HG03521 (cell line): Measurements from ENCODE around the gene EED.

Source experiments
- ATAC-seq: cut with Tn5 transposase; IDR thresholded peaks from one replicate; pipeline ENCODE4 v1.9.1; 2021; ENCODE audit warnings: mild to moderate bottlenecking, moderate library complexity; ENCODE audit not compliant: unreplicated experiment

EED gene, protein sequence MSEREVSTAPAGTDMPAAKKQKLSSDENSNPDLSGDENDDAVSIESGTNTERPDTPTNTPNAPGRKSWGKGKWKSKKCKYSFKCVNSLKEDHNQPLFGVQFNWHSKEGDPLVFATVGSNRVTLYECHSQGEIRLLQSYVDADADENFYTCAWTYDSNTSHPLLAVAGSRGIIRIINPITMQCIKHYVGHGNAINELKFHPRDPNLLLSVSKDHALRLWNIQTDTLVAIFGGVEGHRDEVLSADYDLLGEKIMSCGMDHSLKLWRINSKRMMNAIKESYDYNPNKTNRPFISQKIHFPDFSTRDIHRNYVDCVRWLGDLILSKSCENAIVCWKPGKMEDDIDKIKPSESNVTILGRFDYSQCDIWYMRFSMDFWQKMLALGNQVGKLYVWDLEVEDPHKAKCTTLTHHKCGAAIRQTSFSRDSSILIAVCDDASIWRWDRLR

DNA sequence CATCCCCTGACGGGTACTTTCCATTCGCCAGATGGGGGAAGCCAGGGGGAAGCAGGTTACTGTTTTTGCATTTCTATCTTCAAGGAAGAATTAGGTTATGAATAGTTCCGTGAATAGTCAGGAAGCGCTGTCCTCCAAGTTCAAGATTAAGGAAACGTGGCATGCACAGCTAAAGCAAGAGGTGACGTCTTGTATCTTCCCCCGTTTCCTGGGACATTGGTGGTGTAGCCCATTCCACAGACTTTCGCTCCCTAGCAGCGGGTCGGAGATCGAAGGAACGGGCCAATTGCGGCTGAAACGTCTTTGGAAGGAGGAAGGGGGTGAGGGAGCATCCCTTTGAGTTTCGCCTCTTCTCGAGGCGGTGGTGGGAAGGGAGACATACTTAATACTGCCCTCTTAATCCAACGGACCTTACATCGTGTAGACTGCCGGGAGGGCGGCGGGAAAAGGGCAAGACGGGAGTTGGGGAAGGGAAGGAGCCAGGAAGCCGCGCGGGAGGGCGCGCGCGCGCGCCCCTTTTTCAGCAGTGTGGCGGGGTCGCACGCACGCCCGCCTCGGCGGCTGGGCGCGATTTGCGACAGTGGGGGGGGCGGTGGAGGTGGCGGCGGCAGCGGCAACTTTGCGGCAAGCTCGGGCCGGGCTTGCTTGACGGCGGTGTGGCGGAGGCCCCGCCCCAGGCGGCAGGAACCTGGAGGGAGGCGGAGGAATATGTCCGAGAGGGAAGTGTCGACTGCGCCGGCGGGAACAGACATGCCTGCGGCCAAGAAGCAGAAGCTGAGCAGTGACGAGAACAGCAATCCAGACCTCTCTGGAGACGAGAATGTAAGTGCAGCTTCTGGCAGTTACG, at the start of gene EED:
Gene EED (plus strand): TSS at position 232 of the 847 bp plus-strand sequence. CDS start 477 bp downstream, at position 709.
- peak; percentile 66 for ATAC-seq

DNA sequence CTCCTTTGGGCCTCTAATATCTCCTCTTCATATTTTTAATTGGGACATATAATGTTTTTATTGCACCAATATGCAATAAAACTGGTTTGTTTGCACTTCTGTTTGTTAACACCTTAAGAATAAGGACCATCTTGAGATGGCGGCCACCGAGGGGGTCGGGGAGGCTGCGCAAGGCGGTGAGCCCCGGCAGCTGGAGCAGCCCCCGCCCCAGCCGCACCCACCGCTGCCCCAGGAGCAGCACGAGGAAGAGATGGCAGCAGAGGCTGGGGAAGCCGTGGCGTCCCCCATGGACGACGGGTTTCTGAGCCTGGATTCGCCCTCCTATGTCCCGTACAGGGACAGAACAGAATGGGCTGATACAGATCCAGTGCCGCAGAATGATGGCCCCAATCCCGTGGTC, 49.6 kb upstream of the EED start:
- ATAC-seq: no peak

DNA sequence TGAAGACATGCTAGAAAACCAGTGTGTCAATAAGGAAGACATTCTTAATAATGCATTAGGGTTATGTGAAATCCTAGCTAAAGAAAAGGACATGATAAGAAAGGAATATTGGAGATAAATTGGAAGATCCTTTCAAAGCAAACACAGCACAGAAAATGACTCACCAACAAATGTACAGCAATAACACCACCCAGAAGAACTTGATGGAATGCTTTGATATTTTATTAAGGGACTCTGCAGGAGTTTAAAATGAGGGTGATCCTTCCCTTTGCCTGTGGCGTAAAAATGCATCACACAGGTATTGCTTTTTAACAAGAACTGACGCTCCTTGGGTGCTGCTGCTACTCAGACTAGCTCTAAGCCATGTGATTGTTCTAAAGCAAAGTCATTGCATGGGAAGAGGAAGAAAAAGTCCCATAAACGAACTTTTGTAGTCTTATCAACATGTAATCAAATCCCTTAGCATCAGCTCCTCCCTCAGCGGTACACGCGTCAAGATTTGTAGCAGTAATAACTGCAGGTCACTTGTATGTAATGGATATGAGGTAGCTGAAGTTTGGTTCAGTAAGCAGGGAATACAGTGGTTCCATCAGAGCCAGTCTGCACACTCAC, 48.4 kb upstream of the EED start:
- ATAC-seq: no peak

DNA sequence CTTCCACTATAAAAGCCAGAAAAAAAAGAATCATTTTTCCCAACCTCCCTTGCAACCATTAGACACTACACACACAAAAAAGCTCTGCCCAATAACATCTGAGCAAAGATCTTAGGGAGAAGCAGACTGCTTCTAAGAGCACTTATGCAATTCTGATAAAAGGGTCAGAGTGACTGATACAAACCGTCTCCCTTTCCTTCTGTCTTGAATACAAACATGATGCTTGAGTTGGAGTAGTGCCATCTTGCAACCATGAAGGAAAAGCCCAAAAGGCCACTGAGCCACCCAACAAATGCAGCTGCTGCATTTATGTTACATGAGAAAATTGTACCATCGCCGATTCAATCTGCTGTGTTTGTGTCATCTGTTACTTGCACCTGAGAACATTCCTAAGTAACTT, 47.6 kb upstream of the EED start:
- ATAC-seq: no peak

DNA sequence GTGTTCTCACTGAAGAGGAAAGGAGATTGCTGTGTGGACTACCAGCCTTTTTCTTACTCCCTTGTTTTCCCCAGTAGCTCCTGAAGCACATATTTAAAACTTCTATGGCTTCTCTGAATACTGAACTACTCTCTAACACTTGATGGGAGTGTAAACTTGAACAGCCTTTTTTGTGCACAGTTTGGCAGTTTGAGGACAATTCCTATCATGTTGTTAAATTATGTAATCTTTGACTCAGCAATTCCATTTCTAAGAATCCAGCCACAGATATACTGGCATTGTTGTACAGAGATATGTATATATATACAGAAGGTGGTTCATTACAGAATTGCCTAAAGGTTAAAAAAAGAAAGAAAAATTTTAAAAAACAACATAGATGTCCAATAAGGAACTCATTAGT, 47.1 kb upstream of the EED start:
- ATAC-seq: no peak

DNA sequence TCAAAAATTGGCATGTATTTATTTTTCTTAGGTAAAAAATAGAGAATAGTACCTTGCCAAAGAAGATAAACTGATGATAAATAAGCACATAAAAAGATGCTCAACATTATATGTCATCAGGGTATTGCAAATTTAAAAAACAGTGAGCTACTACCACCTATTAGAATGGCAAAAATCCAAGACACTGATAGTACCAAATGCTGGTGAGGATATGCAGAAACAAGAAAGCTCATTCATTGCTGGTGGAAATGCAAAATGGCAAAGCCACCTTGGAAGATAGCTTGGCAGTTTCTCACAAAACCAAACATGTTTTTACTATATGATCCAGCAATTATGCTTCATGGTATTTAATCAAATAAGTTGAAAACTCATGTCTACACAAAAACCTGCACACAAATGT, 46.4 kb upstream of the EED start:
- ATAC-seq: no peak

DNA sequence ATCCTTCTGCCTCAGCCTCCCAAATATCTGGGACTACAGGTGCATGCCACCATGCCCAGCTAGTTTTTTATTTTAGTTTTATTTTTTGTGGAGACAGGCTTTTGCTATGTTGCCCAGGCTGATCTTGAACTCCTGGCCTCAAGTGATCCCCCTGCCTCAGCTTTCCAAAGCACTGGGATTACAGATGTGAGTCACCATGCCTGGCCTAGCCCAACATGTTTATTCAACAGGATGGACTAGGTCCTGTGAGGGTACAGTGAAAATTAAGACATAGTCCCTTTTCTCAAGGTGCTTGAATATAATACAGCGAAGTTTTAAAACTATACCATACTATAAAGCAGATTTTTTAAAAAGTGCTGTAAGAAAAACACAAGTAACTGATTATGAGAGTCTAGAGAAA, 45.2 kb upstream of the EED start:
- ATAC-seq: no peak

DNA sequence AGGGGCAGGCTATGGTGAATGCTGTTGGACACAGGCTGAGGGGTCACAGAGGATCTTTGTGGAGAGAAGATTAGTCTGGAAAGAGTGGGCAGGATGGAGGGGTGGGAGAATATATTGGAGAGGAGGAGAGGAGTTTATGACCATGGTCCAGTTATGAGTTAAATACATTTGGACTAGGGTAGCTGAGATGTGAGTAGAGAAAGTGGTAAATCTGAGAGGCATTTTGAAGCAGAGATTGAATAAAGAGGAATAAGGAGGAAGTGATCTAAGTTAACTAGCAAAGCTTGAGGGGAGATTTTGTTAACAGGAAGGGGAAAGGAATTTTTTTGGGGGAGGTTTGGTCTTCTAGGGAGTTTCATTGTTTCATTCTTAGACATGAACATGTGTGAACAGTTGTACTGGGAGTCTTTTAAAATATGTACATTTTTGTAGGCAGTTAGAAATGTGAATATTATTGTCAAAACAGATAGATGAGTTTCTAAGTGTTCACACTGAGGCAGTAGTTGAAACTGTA, 43.1 kb upstream of the EED start:
- no peak for ATAC-seq

DNA sequence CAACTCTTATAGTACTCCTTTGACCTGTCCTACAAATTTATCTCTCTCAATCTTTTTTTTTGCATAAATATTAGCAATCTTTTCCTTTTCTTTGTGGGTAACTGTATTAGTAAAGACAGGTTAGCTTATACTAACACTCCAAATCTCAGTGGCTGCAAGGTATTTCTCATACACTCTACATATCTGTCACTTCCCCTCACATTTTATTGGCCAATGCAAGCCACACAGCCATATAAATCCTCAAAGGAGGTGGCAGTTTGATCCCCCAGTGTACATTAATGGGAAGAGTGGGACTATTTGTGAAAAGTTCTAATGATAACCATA, 42.6 kb upstream of the EED start:
- peak; percentile 57 for ATAC-seq

DNA sequence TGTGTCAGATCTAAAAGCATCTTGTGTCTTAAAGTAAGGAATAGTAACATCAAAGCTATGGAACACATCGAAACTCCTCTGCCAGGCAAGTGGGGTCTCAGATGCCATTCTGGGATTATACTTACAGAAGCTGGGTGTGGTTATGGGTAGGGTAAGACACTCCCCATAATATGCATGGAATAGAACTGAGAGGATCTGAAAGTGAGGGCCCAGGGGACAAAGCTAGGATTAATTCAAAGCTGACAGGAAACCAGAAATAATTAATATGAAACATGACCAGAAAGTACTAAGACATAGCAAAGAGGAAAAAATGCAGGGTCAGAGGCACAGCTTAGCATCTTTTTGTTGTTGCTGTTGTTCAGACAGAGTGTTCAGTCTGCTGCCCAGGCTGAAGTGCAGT, 40.2 kb upstream of the EED start:
- ATAC-seq: no peak

DNA sequence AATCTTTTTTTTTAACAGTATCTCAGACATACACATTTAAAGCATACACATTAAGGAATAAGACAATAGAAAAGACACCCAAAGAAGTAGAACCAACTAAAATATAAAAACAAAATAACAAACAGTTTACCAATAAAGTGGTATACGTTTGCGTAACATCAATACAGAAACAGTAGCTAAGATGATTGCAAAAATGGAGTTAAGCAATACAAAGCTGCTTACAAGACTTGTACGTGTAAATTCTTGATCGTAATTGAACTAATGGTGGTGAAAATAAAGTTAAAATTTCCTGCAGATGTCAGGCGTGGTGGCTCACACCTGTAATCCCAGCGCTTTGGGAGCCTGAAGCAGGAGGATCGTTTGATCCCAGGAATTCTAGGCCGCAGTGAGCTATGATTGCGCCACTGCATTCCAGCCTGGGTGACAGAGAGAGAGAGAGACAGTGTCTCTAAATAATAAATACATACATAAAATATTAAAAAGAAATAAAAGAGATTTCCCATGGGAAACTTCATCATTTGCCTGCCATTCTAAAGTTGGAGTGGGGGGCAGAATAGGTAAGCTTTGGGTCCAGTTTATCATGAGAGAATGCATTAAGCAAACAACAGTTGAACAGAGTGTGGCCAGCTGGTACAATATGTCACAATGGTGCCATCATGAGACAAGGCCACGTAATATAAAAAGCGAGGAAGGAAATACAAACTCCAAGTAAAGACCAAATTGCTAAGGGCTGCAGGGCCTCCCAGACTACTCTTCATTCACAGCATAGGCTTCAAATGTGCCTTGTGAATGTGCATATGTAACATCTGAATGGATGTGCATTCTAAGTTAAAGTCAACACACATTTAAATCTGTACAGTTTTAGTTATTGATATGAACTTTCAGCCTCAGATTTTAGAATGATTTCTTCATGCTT, 38.9 kb upstream of the EED start:
- no peak for ATAC-seq

DNA sequence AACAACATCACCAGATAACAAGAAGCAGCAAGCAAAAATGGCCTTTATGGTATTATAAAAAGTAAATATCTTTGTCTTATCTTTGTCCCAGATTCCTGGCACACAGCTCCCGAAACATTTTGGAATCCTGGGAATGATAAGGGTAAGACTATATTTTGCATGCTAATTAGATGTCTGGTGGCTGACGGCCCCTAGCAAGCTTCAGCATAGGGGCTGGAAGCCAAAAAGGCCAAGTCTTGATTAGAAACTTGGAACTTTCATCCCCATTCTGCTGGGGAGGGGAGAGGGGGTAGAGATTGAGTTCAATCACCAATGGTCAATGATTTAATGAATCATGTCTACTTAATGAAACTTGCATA, 38.2 kb upstream of the EED start:
- no peak for ATAC-seq

DNA sequence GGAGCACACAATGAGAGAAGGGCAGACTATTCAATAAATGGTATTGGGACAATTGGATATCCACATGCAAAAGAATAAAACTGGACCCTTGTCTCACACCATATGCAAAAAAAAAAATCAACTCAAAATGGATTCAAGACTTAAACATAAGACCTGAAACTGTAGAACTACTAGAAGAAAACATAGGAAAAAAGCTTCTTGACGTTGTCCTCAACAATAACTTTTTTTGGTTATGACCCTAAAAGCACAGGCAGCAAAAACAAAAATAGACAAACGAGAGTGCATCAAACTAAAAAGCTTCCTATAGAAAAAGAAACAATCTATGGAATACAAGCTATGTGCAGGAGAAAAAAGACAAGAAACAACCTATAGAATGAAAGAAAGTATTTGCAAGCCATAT, 37.1 kb upstream of the EED start:
- ATAC-seq: no peak

DNA sequence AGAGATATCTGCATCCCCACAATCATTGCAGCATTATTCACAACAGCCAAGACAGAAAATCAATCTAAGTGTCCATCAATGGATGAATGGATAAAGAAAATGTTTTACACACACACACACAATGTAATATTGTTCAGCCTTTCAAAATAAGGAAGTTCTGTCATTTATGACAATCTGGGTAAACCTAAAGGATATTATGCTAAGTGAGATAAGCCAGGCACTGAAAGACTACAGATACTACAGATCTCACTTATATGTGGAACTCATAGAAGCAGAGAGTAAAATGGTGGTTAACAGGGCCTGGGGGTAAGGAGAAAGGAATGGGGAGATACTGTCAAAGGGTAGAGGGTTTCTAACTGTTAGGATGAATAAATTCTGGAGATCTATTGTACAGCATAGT, 36.0 kb upstream of the EED start:
- ATAC-seq: no peak

DNA sequence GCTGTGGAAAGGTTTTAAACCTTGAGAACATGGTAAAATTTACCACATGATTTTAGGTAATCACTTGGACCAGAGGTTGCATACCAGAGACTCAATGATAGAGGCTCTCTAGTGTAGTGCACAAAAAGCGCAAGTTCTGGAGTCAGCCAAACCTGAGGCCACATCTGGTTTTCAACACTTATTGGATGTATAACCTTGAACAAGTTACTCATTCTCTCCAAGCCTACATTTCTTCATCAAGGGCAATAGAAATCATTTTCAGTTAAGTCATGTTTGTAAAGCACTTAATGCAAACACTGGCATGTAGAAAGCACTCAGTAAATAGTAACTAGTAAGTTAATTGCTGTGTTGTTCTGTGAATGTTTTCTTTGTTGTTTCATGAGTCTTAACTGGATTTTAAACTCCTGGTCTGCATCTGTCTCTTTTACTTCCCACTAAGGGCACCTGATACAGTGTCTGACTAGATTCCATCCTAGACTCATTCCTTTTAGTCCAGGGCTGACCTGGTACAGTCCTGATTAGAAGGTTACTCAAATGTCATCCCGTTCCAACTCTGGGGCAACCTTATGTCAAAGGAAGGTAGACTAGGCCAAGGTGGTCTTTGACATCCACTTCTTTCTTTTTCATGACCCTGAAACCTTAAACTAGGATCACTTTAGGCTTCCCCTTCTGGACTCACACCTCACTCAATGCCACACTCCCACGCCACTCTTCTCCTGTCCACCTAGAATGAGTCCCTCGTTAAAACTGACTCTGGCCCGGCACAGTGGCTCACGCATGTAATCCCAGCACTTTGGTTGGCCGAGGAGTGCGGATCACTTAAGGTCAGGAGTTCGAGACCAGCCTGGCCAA, 34.5 kb upstream of the EED start:
- no peak for ATAC-seq

DNA sequence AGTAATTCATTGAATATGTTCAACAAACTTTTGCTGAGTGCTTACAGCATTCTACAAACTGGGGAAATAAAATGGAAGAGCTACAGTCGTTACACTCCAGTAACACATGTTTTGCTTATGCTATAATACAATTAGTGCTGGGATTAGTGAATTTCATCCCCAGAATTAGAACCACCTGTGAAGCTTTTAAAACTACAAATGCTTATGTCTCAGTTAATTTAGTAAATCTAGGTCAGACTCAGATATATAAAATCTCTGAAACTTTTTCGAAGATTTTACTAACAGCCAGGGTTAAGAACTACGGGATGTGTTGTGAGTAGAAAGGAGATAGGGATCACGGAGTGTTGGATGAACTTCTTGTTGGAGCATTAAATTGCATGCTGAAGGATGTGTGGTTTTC, 33.7 kb upstream of the EED start:
- ATAC-seq: no peak

DNA sequence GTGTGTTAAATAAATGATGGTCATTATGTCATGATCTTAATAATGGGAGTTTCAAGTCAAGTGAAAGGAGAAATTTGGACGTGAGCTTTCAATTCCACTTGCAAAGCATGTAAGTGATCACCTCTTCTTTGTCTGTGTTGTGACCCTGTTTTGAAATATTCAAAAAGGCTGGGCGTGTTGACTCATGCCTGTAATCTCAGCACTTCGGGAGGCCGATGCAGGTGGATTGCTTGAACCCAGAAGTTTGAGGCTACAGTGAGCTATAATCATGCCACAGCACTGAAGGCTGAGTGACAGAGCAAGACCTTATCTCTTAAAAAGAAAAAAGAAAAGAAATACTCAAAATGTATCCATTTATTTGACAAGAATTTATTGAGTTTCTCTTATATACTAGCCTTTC, 32.9 kb upstream of the EED start:
- no peak for ATAC-seq

DNA sequence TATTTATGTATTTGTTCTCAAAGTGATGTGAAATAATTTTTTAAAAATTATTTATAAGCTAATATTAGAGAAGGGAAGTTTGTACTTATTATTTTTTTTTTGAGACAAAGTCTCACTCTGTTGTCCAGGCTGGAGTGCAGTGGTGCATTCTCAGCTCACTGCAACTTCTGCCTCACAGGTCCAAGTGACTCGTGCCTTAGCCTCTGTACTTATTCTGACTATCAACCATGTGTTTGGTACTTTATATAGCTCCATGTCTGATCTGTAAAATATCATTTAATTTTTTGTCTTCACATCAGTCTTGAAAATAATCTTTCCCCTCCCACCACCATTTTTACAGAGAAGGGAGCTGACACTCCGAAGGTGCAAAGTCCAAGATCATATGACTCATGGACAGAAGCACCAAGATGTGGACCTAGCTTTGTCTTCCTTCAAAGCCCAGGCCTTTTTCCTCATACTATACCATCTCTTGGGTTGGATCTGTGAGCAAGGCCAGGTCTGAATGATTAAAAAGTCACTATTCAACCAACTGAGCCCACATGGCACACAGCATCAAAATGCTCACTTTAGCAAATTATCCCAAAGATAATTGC, 32.4 kb upstream of the EED start:
- ATAC-seq: no peak

DNA sequence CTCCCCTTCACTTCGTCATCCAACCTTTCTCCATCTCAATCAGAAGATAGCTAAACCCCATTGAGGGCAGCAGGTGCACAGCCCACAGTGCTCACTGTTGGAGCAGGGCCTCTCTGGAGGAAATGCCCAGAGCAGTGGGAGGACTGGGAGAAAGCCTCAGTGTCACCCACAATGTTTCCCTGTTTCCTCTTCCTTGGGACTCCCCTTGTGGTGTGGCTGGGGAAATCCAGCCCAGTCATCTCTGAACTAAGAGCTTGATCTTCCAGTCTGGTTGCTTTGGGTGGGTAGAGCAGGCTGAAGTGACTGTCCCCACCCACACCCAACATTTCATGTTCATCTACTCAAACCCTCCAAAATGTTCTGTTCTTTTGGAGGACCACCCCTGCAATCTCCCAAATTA, 29.8 kb upstream of the EED start:
- ATAC-seq: peak; percentile 38
